HCT116 (cell line): Measurements from ENCODE around the gene PCTP. TPM values are rescaled to one million over a fixed set of nuclear protein-coding genes. Genes with fewer than 3 reads are reported as not detected.

Source experiments
- ATAC-seq: fragments of 200-7000 bp; cut with Tn5 transposase; 2 replicates; pipeline ENCODE4 v1.9.1; 2020; ENCODE audit warnings: mild to moderate bottlenecking, moderate library complexity
- BruUV-seq: library from RNA; stranded (reverse); fragments of 400-500 nt; replicated peaks from 2 replicates; lab custom pipeline; 2021; lab: Mats Ljungman, UMichigan
- CTCF ChIA-PET: fragments of 300-600 bp; sonication (Branson Sonifier 250); formaldehyde crosslinking; loops from one replicate; lab custom pipeline; 2021; ENCODE audit warnings: antibody characterized with exemption; lab: Charles Lee
- POLR2A ChIA-PET: fragments of 300-600, 350-600 bp; sonication (Branson Sonifier 250); formaldehyde crosslinking; loops from one replicate; lab custom pipeline; 2021; ENCODE audit warnings: antibody characterized with exemption; lab: Charles Lee
- RAD21 ChIA-PET, 2 experiments: fragments of 300-600 bp; sonication (Branson Sonifier 250); formaldehyde crosslinking; loops; one replicate each; lab custom pipeline; 2023; ENCODE audit warnings: low total read pairs in 2 of 2; ENCODE audit not compliant: uncharacterized antibody in 2 of 2, unreplicated experiment in 2 of 2, low non-redundant PET in 1 of 2; lab: Charles Lee
- DNase-seq: peaks from one replicate; pipeline ENCODE4 v3.0.0-alpha.2; 2010; ENCODE audit warnings: low read depth, low spot score
- H2AFZ ChIP-seq: fragments of 200-600 bp; shearing (Covaris generic), sonication (generic); 2 replicates; pipeline ENCODE4 v1.6.1; 2017; ENCODE audit warnings: low read depth, mixed run types, mixed read lengths, antibody characterized with exemption, low read length; ENCODE audit not compliant: poor library complexity, severe bottlenecking
- H3K27ac ChIP-seq: 2 replicates; pipeline ENCODE4 v1.5.1; 2012; ENCODE audit warnings: low read depth, low read length
- H3K27me3 ChIP-seq: fragments of 200-600 bp; sonication (generic); 2 replicates; pipeline ENCODE4 v1.6.1; 2016; ENCODE audit warnings: mixed run types, low read length, mixed read lengths; ENCODE audit not compliant: insufficient read depth
- H3K36me3 ChIP-seq, 2 experiments: fragments of 200-500 bp in 1 of 2; fragments of 200-600 bp in 1 of 2; sonication (Bioruptor generic) in 1 of 2; sonication (generic) in 1 of 2; 2 replicates each; pipeline versions ENCODE4 v1.5.1 to v1.6.1; 2014 to 2016; ENCODE audit warnings: low read length in 2 of 2, inconsistent platforms in 1 of 2, mixed read lengths in 1 of 2, mixed run types in 1 of 2; ENCODE audit not compliant: insufficient read depth in 2 of 2, control insufficient read depth in 1 of 2
- H3K4me1 ChIP-seq, 2 experiments: fragments of 200-600 bp in 1 of 2; sonication (generic) in 1 of 2; 2 replicates each; pipeline versions ENCODE4 v1.5.1 to v1.6.1; 2012 to 2017; ENCODE audit warnings: low read length in 2 of 2, inconsistent platforms in 1 of 2, mild to moderate bottlenecking in 1 of 2, mixed read lengths in 1 of 2, mixed run types in 1 of 2, moderate library complexity in 1 of 2; ENCODE audit not compliant: insufficient read depth in 2 of 2, control insufficient read depth in 1 of 2
- H3K4me2 ChIP-seq: fragments of 200-600 bp; sonication (generic); 2 replicates; pipeline ENCODE4 v1.6.1; 2017; ENCODE audit warnings: mixed run types, low read length, mixed read lengths
- H3K4me3 ChIP-seq, 2 experiments: fragments of 200-600 bp in 1 of 2; sonication (generic) in 1 of 2; replicated peaks in 1 of 2; 2 replicates each; pipeline ENCODE4 v1.5.1; 2011 to 2016; ENCODE audit warnings: low read length in 2 of 2, control low read depth in 1 of 2, low read depth in 1 of 2, mild to moderate bottlenecking in 1 of 2, mixed read lengths in 1 of 2, mixed run types in 1 of 2
- H3K79me2 ChIP-seq: fragments of 200-600 bp; sonication (generic); 2 replicates; pipeline ENCODE4 v1.6.1; 2017; ENCODE audit warnings: mild to moderate bottlenecking, mixed run types, low read length, moderate library complexity, mixed read lengths; ENCODE audit not compliant: insufficient read depth
- H3K9ac ChIP-seq: fragments of 200-600 bp; sonication (generic); 2 replicates; pipeline ENCODE4 v1.6.1; 2016; ENCODE audit warnings: low read length, mixed read lengths
- H3K9me2 ChIP-seq: fragments of 200-600 bp; sonication (generic), shearing (Covaris generic); 2 replicates; pipeline ENCODE4 v1.6.1; 2017; ENCODE audit warnings: mixed run types, mild to moderate bottlenecking, moderate library complexity; ENCODE audit not compliant: insufficient read depth
- H3K9me3 ChIP-seq, 2 experiments: fragments of 200-500 bp in 1 of 2; fragments of 200-600 bp in 1 of 2; sonication (Bioruptor generic) in 1 of 2; sonication (generic) in 1 of 2; 2 replicates each; pipeline ENCODE4 v1.6.1; 2014 to 2017; ENCODE audit warnings: low read length in 2 of 2, mixed read lengths in 2 of 2, inconsistent platforms in 1 of 2, low read depth in 1 of 2, mild to moderate bottlenecking in 1 of 2, mixed run types in 1 of 2, moderate library complexity in 1 of 2; ENCODE audit not compliant: control insufficient read depth in 1 of 2, insufficient read depth in 1 of 2
- H4K20me1 ChIP-seq: fragments of 200-600 bp; sonication (generic), shearing (Covaris generic); 2 replicates; pipeline ENCODE4 v1.6.1; 2017; ENCODE audit warnings: mixed run types, mild to moderate bottlenecking, moderate library complexity; ENCODE audit not compliant: insufficient read depth
- EGR1 ChIP-seq: IDR thresholded peaks from 2 replicates; pipeline ENCODE4 v1.6.1; 2012; ENCODE audit warnings: low read depth
- EZH2phosphoT487 ChIP-seq: fragments of 200-600 bp; IDR thresholded peaks from 2 replicates; pipeline ENCODE4 v1.6.1; 2018; ENCODE audit warnings: antibody characterized with exemption, borderline replicate concordance
- FOSL1 ChIP-seq: IDR thresholded peaks from 2 replicates; pipeline ENCODE4 v1.6.1; 2012; ENCODE audit warnings: low read depth
- MAX ChIP-seq: IDR thresholded peaks from 2 replicates; pipeline ENCODE4 v1.6.1; 2012
- SRF ChIP-seq: IDR thresholded peaks from 2 replicates; pipeline ENCODE4 v1.6.1; 2012; ENCODE audit warnings: low read depth
- TCF7L2 ChIP-seq: IDR thresholded peaks from 2 replicates; pipeline ENCODE4 v1.7.0; 2011; ENCODE audit warnings: borderline replicate concordance, inconsistent platforms; ENCODE audit not compliant: insufficient read depth, insufficient read length; ENCODE audit errors: extremely low read depth
- ZNF274 ChIP-seq: fragments of 200-500 bp; sonication (Bioruptor generic); IDR thresholded peaks from 2 replicates; pipeline ENCODE4 v1.6.1; 2014; ENCODE audit warnings: mild to moderate bottlenecking, low read depth, low read length, inconsistent platforms
- intact Hi-C: fragments of 100-400 bp; cut with micrococcal nuclease; formaldehyde crosslinking; loops from 2 replicates; pipeline ENCODE4 v1.10.0; 2022
- total RNA-seq: library from RNA; stranded (reverse); gene quantifications from one replicate; pipeline ENCODE4 v1.2.1, GENCODE V29; 2021; ENCODE audit not compliant: unreplicated experiment

PCTP gene
- total RNA-seq, 1 experiment from 2014 or later = 16.3 TPM

- TF ChIP-seq MAX (no peak), EGR1 (no peak), ZNF274 (no peak), EZH2phosphoT487 (no peak), TCF7L2 (no peak)
Observed at GRCh38 chr17:55814377-55814776, 63.5 kb downstream of the PCTP start (continued).

- intact Hi-C loops = no loop called here
- no peak overlapping the region for H2AFZ ChIP-seq
- H3K79me2 ChIP-seq = no peaks in the 10 kb centered on the region
- no peak for ATAC-seq
- no peaks in the 10 kb centered on the region for H3K4me1 ChIP-seq
- no peaks in the 10 kb centered on the region for H4K20me1 ChIP-seq
- no peaks in the 10 kb centered on the region for H3K9me2 ChIP-seq
- no peak overlapping the region for H3K4me2 ChIP-seq
- H3K4me3 ChIP-seq = no peak overlapping the region
- RAD21 ChIA-PET = no interaction called here
- no TSS peak for BruUV-seq
- no peak overlapping the region for H3K27ac ChIP-seq
- POLR2A ChIA-PET = no interaction called here
- DNase-seq = no peak
- H3K9ac ChIP-seq = no peak overlapping the region
- H3K36me3 ChIP-seq = no peaks in the 10 kb centered on the region
- CTCF ChIA-PET = no interaction called here
- H3K9me3 ChIP-seq = 0 out of 4 replicates have a peak, but pooled peaks cover 0 to 3% of the 10 kb centered on the region in 2 experiments
- H3K27me3 ChIP-seq = peaks cover 71% of the 10 kb centered on the region
- no peak for TF ChIP-seq SRF
- TF ChIP-seq FOSL1 = no peak
- TF ChIP-seq MAX = no peak
Observed at GRCh38 chr17:55816532-55817396, 65.9 kb downstream of the PCTP start.
